HG03060 (cell line): ENCODE data around the gene ACAA2.

Source experiments
- ATAC-seq: cut with Tn5 transposase; IDR thresholded peaks from one replicate; pipeline ENCODE4 v1.9.1; 2021; ENCODE audit warnings: low read depth, moderate number of reproducible peaks; ENCODE audit not compliant: unreplicated experiment

ACAA2 gene

GRCh38 chr18:49745045-49746014 lies 68.0 kb downstream of the ACAA2 start:
- ATAC-seq = no peak

DNA sequence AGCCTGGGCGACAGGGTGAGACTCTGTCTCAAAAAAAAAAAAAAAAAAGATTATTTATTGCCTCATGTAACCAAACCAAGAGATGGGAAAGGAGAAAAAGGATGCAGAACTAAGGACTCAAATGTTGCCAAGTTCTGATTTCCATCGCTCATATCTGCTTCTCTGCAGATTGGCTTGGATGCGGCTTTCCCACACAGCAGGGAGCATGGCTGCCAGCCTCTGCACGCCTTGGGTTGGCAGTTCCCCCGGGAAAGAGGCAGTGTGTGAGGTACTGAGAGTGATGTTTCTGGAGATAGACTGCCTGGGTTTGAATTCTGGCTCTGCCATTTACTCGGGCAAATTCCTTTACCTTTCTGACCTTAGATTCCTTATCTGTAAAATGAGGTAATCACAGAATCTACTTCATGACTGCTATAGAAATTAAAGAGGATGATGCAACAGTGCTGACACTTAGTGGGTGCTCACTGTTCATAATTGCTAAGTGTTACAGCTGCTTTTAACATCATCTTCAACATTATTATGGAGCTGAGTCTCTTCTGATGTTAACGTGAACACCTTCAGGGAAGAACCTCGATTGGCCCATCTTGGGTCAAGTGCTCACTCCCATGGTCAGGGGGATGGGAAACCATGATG lies 68.8 kb downstream of the ACAA2 start:
- ATAC-seq = no peak

GRCh38 chr18:49743117-49743567 lies 70.2 kb downstream of the ACAA2 start:
- ATAC-seq = no peak

DNA sequence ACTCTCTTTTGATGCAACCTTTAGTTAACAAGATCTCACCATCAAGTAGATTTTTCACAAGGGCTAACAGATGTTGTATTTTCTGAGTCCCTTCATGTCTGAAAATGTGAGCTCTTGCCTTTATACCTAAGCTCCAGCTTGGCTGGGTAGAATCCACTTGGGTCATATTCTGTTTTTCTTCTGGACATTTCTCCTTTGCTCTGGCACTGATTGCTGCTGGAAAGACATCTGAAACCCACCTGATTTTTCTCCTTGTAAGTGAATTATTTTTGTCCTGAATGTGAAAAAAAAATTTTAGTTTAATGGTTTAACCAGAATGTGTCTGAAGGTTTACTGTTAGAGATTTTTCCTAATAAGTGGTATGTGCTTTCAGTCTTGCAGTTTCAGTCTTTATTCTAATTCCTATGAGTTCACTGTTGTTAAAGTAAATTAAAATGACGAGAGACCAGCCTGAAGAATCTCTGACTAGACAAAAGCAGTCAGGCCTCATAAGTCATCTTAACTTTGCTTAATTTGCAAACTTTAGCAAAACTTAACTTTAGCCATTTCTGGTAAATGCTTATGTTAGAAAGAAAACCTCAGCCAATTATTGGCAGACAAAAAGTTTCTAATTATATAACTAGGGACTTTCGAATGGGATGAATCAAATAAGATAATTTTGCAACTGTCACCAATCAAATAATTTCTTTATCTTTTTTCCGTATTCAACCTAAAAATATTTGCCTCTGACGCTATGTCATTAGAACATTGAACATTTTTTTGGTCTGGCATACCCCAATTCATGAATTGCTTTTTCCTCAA lies 70.8 kb downstream of the ACAA2 start:
- no peak for ATAC-seq

DNA sequence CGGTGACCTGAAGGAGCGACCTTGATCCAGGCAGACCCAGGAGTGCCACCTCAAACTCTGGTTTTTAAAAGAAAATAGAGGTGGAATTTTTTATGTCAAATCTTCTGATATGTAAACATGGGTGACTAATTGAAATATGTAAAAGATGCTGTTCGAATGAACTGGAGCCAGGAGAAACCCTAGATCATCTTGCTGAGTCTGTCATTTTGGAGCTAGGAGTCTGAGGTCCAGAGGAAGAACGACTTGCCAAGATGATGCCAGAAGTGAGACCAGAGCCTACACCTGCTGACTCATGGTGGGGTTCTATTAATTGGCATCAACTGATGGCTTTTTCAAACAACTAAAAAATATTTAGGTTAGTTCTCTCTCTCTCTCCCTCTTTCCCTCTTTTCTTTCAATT lies 74.1 kb downstream of the ACAA2 start:
- ATAC-seq = no peak

- ATAC-seq = no peak
These were observed 74.6 kb downstream of the ACAA2 start for GRCh38 chr18:49738721-49739120.

GRCh38 chr18:49734836-49735235 lies 78.5 kb downstream of the ACAA2 start:
- ATAC-seq = no peak

DNA sequence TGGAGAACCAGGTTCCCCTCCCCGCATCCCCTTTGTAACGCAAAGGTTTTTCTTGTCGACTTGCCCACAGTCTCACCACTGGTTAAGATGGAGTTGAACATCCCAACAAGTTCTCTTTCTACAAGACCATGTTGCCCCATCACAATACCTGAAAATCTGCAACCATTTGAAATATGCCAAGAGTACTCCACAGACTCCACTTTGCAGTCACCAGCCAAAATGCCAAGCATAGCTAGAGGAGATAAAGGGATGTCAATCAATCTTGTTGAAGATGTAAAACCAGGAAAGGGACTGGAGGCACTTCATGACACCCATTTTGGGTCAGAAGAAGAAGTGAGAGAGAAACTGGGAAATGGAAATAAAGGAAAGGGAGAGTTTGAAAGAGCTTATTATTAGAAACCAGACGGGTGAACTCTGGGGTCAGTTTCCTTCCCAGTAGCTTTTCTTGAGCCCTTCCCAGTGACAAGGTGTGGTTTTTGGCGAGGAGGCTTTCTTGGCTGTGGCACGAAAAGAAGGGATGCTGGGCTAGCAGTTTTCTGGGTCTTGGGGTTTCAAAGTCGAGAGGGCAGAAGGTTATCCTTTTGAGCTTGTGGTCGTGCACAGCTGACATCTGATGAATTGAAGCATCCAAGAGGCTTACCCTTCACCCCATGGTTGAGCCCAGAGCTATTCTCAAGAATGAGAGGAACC lies 79.3 kb downstream of the ACAA2 start:
- ATAC-seq = no peak

DNA sequence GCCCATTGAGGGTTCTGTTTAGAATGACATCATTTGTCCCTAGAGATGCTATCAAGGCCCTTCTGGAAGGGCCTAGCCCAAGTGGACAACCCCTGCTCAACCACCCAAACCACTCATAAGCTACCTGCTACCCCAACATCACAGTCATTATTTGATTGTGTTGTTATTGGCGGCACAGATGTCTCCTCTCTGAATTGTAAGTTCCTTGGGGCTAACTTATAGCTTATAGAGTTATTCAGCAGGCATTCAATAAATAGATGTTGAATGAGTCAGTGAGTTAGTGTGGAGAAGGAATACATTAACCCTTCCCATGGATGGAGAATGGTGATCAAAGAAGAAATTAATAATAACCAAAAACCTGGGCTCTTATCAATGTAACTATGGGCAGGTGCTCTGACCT lies 80.0 kb downstream of the ACAA2 start:
- no peak for ATAC-seq
